ENCODE data around the gene RAB11FIP3.

GRCh38 chr16:375927-376816, 49.3 kb upstream of the RAB11FIP3 start:
- TF ChIP-seq, protein P1, sequence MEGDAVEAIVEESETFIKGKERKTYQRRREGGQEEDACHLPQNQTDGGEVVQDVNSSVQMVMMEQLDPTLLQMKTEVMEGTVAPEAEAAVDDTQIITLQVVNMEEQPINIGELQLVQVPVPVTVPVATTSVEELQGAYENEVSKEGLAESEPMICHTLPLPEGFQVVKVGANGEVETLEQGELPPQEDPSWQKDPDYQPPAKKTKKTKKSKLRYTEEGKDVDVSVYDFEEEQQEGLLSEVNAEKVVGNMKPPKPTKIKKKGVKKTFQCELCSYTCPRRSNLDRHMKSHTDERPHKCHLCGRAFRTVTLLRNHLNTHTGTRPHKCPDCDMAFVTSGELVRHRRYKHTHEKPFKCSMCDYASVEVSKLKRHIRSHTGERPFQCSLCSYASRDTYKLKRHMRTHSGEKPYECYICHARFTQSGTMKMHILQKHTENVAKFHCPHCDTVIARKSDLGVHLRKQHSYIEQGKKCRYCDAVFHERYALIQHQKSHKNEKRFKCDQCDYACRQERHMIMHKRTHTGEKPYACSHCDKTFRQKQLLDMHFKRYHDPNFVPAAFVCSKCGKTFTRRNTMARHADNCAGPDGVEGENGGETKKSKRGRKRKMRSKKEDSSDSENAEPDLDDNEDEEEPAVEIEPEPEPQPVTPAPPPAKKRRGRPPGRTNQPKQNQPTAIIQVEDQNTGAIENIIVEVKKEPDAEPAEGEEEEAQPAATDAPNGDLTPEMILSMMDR (conservative IDR thresholded peaks at IDR 0.05 in 1 of 2, IDR thresholded peaks at IDR 0.05 in 1 of 2; ENCODE audit: extremely low read depth in 1 of 2, insufficient read depth in 1 of 2, low read depth in 1 of 2, low read length in 2 of 2), result no peak
- no peak for TF ChIP-seq EZH2 (IDR thresholded peaks at IDR 0.05; ENCODE audit: borderline replicate concordance, low read length)
